Activated T-cell treated with anti-CD3 and anti-CD28 coated beads, Interleukin-2, amount 50 U/mL, for 1 hour (primary cell): ENCODE results near the gene SEC31B.

Experiments
- DNase-seq: peaks from one replicate; pipeline ENCODE4 v3.0.0-alpha.2; 2020

Gene SEC31B

DNA sequence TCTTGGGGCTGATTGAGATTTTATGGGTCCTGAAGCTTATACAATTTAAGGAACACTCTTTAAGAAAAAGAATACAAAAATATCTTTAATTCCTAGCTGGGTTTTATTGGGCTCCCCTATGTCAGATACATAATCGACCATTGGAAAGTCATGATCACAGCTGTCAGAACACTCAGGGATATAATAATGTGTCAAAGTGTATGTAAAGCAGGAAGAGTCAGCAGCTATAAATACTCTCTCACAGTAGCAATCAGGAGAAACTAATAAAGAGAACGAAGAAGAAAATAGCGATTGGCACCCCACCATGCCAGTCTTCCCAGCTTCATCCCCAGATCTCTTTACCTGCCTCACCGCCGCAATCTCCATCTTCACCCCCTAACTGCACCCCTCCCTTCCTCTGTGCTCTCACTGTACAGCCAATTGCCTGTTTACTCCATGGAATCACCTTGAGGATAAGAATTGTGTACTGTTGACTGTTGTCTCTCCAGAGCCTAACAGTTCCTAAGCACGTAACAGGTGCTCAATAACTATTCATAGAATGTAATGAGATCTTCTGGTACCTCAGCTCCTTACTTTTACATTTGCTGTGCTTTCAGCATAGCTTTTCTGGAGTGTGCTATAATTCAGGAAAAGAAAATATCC, 80.9 kb downstream of the SEC31B start:
- no peak for DNase-seq
